NCI-H345 treated with DMSO at 0.1 percent for 48 hours (cell line): ENCODE measurements around the gene RPLP2.

Experiments used
- DNase-seq: peaks from one replicate; lab custom pipeline; 2025; ENCODE audit not compliant: unreplicated experiment; lab: John Stamatoyannopoulos, UW

RPLP2 gene

DNA sequence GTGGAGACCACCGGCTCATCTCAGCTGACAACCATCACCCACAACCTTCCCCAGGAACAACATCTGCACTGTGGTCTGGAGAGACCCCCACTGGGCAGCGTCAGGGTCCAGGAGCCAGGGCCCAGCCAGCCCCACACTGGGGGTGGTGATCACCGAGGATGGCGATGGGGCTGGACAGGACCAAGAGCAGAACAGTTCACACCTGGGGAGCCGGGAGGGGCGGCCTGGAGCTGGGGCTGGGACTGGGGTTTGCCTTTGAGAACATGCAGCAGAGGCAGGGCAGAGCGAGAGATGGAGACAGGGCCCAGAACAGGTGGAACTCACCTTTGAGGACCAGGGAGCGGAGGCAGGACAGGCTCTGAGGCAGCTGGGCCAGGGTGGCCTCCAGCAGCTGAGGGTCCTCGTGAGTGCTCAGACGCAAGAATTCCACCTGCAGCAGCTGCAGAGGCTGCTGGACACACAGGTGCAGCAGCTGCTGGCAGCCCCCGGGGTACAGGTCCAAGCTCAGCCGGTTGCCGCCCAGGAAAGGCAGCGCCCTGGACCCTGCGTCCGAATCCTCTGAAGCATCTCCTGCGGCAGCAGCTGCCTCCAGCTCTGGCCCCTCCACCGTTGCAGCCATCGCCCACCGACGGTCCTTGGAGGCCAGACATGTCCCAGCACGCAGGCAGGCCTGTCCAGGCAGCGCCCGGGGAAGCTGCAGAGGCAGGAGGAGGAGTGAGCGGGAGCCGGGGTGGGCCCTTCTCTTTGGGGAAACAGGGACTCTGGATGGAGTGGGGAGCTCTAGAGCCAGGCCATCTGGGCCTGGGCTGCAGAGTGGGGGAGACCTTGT is 5.8 kb upstream of the RPLP2 start:
- peak; percentile 39 for DNase-seq

DNA sequence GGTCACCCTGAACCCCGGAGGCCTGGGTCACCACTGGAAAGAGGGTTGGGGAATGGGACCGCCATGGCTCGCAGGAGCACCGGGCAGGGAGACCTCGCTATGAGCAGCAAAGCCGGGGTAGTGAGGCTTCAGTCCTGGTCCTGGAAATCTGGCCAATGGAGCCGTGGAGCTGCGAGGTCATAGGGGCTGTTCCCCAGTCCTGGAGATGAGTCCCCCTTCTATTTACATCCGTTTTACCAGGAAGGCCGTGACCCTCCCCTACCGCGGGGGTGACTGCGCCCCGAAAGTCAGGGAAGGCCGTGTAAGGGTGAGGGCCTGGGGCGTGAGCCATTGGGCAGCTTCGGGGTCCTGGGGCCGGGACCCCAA is 5.2 kb upstream of the RPLP2 start:
- DNase-seq: no peak

DNA sequence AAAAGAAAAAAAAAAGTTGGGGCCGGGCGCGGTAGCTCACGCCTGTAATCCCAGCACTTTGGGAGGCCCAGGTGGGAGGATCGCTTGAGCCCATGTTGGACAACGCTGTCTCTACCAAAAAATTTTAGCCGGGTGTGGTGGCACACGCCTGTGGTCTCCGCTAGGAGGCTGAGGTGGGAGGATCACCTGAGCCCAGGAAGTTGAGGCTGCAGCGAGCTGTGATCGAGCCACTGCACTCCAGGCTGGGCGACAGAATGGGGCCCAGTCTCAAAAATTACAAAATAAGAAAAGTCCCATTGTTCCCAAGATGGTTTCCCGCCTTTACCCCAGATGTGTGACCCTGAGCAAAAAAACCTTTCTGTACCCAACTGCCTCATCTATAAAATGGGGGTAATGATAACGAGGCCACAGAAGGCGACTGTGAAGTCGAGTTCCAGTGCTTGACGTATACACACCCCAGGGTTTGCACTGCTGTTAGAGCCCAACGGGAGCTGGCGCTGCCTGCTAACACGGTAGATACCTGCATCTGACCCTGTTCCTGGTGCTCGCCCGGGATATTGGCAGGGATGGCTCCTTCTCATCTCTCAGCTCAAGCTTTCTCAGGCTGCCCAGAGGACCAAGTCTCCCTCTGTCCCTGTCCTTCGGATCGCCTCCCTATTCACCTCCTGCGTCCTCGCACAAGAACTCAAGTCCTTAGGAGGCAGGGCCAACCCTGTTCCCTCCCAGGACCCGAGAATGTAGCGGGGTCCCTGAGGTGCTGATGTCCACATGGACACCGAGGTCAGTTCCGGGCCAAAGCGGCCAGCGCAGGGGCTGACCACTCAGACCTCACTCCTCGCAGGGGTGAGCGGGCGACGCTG is 1.1 kb upstream of the RPLP2 start:
- DNase-seq: no peak

DNA sequence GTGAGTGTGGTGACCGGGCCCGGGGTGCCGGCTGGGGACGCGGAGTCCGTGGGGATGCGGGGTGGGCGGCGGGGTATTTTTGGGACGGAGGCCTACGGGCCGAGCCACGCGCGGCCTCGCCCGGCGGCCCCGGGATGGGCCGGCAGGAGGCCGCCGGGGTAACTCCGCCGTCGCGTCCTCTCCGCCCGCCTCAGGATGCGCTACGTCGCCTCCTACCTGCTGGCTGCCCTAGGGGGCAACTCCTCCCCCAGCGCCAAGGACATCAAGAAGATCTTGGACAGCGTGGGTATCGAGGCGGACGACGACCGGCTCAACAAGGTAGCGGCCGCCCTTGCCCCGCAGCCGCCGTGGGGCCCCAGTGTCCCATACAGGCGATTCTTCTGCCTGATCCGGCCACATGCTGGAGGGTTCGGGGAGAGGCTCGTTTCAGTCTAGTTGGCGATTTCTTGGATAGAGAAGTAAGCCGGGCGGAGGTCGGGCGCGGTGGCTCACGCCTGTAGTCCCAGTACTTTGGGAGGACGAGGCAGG is 337 bp downstream of the RPLP2 start:
- DNase-seq: no peak

DNA sequence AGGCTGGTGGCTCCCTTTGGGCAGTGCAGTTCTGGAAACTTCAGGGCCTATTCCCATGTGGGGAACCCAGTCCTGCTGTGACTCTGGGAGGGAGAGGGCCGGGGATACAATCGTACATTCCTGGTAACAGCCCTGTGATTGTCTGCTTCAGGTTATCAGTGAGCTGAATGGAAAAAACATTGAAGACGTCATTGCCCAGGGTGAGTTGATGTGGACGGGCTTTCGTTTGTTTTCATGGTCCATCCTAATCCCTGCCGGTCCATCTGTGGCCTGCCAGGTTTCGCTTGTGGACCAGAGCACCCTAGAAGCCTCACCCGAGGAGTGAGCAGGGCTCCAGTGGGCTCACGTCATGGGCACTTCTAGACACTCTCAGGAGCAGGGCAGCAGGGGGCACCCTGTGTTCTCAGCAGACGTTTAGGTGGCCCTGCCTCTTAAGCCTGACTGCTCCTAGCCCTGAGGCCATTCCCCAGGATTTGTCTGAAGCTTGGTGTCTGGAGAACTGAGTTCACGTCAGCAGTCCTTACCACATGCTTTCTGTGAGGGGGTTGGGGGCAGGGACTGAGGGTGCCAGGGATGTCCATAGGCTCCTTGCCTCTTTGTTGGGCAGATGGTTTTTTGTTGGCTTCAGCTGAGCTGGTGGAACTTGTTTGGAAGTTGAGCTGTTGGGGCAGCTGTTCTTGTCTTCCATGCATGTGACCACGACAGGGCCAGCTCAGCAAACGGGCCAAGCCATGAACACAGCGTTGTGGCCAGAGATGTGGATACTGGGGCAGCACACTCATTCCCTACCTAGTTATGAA is 1.9 kb downstream of the RPLP2 start:
- no peak for DNase-seq

DNA sequence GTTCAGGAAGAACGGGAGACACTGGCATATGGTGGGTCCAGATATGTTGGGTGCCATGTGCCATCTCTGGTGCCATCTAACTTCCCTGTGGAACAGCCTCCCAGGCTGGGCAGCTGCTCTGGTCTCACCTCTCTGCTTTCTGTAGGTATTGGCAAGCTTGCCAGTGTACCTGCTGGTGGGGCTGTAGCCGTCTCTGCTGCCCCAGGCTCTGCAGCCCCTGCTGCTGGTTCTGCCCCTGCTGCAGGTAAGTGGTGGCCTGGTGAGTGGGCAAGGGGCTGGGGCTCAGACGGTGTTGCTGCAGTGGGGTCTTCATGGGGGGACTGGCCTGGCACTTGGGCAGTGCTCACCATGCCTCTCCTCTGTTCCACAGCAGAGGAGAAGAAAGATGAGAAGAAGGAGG is 2.6 kb downstream of the RPLP2 start:
- DNase-seq: no peak

DNA sequence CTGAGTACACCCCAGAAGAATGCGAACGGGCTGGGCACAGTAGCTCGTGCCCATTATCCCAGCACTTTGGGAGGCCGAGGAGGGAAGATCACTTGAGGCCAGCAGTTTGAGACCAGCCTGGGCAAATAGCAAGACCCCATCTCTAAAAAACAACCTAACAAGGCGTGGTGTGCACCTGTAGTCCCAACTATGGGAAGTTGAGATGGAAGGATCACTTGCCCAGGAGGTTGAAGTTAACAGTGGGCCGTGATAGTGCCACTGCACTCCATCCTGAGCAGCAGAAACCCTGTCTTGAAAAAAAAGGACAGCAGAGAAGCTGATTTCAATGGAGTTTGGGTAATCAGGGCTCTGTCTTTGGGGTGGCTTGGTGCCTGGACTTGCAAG is 3.3 kb downstream of the RPLP2 start:
- DNase-seq: no peak

DNA sequence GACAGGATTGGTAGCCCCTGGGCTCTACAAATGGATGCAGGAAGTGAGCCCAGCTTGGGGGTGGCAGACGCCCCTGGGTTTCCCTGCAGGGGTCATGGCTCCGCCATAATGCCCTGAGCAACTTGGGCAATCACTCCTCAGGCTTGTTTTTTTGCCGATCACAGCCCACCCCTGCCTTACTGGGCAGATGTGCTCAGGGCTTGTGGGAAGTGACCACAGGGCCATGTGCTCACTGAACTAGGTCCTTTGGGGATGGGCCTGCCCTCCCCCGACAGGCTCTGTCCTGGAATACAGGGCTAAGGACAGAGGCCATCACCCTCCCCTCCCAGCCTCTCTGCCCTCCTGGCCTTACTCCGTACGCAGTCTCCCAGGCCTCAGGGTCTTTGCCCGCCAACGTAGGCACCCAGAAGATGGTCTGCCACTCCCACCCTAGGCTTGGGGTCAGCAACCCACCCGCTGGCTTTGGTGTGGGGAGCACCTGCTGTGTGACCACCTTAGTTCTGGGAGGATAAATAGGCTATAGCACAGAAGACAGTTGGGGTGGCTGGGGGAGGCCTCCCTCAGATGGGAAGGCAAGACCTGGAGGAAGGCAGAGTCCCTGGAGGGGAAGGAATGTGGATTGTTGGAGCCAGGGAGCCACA is 3.8 kb downstream of the RPLP2 start:
- DNase-seq: no peak

DNA sequence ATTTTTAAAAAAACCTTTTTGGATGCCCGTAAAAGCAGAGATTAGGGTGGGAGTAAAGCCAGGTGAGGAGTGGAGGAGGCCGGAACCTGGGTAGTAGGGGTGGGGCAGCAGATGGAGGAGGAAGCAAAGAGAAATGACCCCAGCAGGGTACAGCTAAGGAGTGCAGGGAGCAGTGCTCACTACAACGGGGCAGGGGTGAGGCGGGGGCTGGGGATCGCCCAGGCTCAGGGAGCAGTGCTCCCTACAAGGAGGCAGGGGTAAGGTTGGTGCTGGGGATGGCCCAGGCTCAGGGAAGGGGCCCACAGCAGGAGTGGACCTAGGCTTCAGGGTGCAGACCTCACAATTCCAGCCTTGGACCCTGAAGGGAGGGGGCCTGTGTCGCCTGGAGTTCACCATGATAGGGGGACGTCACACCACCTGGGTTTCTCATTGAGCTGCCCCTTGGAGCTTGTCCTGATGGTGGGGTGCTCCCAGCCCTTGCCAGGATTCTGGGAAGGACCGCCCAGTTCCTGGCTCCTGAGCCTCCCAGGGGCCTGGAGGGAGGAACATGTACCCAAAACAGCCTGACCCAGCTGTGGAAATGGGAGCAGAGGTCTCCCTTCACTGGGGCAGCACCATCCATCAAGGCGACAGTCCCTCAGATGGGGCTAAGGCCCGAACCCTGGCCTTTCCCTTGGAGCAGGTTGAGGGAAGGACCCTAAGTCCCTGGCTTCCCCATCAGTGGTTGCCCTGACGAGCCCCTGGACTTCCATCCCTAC is 6.1 kb downstream of the RPLP2 start:
- no peak for DNase-seq

DNA sequence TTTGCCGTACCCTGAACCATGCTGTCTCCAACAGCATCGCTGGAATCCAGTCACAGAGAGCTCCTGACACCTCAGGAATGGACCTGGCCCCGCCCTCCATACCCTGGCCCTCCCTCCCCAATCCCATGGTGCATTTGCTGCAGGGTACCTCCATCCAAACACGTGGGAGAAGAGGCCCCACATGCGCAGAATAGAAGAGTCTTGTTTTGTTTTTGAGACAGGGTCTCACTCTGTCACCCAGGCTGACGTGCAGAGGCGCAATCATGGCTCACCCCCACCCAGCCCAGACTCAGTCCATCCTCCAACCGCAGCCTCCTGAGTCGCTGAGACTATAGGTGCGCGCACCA is 6.6 kb downstream of the RPLP2 start:
- no peak for DNase-seq

DNA sequence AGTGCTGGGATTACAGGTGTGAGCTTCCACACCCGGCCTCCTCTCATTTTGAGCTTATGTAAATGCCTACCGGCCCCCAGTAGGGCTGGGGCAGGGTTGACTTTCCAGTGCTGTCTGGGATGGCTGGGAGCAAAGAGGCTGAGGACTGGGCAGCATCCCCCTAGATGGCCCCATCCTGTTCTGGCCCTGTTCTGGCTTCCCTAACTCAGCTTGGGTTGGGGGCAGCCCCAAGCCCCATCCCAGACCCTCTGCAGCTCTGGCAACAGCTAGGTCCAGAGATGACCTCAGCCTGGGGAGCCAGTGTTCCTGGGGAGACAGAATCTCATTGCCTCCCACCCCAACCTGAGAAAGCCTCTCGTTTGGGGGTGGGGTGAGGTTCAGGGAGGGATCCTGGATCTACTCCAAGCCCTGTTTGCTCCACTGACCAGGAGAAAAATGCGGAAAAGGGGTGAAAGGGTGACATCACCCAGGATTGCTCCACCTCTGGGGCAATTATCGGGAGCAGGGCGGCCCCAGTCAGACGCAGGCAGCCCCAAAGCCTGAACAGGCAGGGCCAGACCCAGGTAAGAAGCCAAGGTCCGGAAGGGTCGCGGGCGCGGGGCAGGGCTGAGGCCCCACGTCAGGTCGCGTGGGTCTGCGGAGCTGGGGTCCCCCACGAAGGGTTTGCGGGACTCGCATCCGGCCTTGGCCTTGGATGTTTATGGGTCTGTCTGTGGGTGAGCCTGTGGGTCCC is 8.8 kb downstream of the RPLP2 start, which contains the start of gene PNPLA2:
PNPLA2 (plus strand) TSS at position 519 of the 733 bp plus-strand sequence. CDS start 805 bp downstream, outside the sequence.
- DNase-seq: no peak

DNA sequence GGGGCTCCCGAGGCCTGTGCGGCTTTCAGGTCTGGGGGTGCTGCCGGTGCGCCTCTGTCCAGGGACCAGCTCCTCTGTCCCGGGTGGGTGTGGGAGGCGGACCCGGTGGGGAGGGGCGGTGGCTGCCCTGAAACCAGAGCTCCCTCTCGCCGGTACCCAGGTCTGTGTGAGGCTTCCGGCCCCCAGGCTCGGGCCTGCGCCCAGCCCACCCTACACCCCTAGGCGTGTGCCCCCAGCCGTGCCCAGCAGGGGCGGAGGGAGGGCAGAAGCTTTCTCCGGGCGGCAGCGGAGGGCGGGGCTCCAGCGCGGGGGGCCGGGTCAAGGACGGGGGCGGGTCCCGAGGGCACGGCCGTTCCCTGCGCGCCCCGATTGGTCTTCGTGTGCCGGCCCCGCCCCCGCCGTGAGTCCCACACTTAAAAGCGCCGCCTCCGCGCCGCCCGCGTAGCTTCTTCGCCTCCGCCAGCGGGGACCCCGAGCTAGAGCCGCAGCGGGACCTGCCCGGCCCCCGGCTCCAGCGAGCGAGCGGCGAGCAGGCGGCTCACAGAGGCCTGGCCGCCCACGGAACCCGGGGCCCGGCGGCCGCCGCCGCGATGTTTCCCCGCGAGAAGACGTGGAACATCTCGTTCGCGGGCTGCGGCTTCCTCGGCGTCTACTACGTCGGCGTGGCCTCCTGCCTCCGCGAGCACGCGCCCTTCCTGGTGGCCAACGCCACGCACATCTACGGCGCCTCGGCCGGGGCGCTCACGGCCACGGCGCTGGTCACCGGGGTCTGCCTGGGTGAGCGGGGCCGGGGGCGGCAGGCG is 9.6 kb downstream of the RPLP2 start:
- DNase-seq: peak; percentile 82

DNA sequence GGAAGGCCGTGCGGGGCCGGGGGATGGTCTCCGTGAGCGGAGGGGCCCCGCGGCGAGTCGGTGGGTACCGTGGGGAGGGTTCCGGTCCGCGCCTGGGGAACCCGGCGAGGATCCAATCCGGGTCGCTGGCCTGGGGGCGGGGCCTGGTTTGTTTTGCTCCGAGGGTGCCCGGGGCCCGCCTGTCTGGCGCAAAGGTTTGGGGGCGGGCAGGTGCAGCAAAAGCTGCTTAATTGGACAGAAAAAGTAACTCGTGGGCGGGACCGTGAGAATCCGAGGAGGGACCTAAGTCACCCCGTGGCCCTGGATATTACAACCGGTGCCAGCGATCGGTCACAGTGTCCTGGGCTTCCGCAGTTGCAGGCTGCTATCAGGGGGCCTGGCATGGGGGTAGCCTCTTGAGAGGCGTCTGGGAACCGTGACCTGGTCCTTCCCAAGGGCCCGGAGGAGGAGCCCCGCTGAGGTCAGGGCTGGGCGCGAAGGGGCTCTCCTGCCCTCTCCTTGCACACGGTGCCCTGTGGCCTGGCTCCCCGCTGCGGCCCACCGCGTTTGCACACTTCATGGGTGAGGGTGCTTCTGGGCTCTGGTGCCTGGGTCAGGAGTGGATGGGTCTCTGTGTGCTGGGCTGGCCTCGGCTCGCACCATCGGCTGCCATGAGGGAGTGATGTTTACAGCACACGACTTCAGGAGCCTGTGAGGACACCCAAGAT is 10.3 kb downstream of the RPLP2 start:
- DNase-seq: peak; percentile 61

DNA sequence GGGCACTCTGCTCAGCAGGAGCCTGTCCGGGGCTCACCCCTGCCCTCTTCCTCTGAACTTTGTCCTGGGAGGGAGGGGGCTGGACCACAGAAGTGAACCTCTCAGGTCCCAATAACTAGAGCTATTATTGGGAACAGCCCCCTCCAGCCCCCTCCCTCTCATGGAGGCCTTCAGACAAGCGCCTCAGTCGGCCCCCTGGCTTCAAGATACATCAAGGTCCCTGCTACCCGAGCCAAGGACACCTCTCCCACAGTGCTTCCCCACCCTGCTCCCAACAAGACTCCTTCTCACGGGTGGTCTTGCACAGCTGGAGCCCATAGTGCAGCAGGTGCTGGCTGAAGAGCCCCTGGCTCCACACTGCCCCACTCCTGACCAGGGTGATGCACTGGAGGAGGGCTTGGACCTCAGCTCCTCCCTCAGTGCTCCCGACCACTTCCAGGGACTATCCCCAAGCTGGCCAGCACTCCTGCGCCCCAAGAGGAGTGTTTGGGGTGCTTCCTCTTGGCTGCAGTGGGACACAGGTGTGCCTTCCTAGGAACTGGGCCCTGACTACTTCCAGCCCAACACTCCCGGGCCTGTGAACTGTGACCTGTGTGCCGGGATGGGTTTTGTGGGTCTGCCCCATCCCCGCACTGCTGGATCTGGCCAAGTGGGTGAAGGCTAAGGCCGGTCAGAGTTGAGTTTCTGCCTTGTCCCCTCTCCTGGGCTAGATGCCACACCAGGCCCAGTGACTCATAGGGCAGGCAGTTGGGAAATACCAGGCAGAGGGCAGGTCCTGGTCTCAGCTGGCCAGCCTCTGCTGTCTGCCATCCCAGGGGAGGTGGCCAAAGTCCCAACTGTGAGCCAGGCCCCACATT is 11.1 kb downstream of the RPLP2 start:
- no peak for DNase-seq

DNA sequence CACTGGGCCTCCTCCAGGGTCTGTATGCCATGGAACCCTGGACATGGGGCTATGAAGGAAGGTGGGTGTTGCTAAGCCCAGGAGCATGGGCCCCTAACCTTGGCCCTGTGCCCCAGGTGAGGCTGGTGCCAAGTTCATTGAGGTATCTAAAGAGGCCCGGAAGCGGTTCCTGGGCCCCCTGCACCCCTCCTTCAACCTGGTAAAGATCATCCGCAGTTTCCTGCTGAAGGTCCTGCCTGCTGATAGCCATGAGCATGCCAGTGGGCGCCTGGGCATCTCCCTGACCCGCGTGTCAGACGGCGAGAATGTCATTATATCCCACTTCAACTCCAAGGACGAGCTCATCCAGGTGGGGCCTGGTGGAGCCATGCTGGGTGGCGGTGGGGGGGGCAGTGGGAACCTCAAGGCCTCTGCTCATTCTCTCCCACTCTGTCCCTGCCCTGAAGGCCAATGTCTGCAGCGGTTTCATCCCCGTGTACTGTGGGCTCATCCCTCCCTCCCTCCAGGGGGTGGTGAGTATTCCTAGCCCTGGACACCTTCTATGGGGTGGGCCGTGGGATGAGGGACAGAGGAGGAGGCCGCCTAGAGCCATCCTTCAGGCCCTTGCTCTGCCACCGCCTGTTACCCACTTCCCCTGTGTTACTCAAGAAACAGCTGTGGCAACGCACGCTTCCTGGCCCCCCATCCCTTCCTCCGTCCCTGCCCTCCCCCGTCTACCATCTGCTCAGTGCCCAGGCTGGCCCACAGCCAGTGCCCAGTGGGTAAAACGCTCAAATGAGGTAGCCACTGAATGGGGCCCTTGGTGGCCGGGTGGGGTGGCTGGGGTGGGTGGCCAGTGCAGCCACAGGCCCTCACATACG is 12.0 kb downstream of the RPLP2 start:
- DNase-seq: no peak
